Neuron (in vitro differentiated cells): ENCODE results near the gene RPL13.
"Not testable (repeated sequence)": the region's sequence is repeated elsewhere in the genome, so short reads cannot be mapped to it uniquely, and the experiment has no call there.

Source experiments
- H2AFZ ChIP-seq: one replicate; pipeline ENCODE4 v1.6.1; 2013; ENCODE audit warnings: low read depth, mild to moderate bottlenecking, inconsistent platforms, low read length, moderate library complexity
- H3K27me3 ChIP-seq: one replicate; pipeline ENCODE4 v1.6.1; 2013; ENCODE audit warnings: low read length; ENCODE audit not compliant: insufficient read depth
- H3K36me3 ChIP-seq: one replicate; pipeline ENCODE4 v1.6.1; 2013; ENCODE audit warnings: low read length; ENCODE audit not compliant: insufficient read depth
- H3K4me1 ChIP-seq: one replicate; pipeline ENCODE4 v1.6.1; 2013; ENCODE audit warnings: low read length; ENCODE audit not compliant: insufficient read depth
- H3K4me3 ChIP-seq: 2 replicates; pipeline ENCODE4 v1.5.1; 2013; ENCODE audit warnings: mild to moderate bottlenecking, low read length, moderate library complexity
- H3K9me3 ChIP-seq: one replicate; pipeline ENCODE4 v1.6.1; 2013; ENCODE audit warnings: low read length

Gene RPL13

GRCh38 chr16:89582614-89583196 is 22.2 kb downstream of the RPL13 start:
- Histone ChIP-seq H2AFZ (no peak overlapping the region), H3K4me1 (peaks cover 5% of the 10 kb centered on the region), H3K9me3 (peaks cover 5% of the 10 kb centered on the region), H3K27me3 (no peaks in the 10 kb centered on the region), H3K36me3 (no peaks in the 10 kb centered on the region), H3K4me3 (no peak overlapping the region)

GRCh38 chr16:89583197-89583894 is 22.9 kb downstream of the RPL13 start:
- Histone ChIP-seq H3K9me3 (peaks cover 5% of the 10 kb centered on the region), H3K4me3 (no peak overlapping the region), H2AFZ (no peak overlapping the region), H3K4me1 (peaks cover 5% of the 10 kb centered on the region), H3K27me3 (no peaks in the 10 kb centered on the region), H3K36me3 (no peaks in the 10 kb centered on the region)

- peaks cover 5% of the 10 kb centered on the region for H3K9me3 ChIP-seq
- no peaks in the 10 kb centered on the region for H3K27me3 ChIP-seq
Measured at GRCh38 chr16:89583895-89584644, 23.6 kb downstream of the RPL13 start.

GRCh38 chr16:89584768-89585549 is 24.5 kb downstream of the RPL13 start:
- Histone ChIP-seq H2AFZ (no peak overlapping the region), H3K27me3 (no peaks in the 10 kb centered on the region), H3K4me1 (peaks cover 5% of the 10 kb centered on the region), H3K4me3 (no peak overlapping the region), H3K9me3 (peaks cover 2% of the 10 kb centered on the region), H3K36me3 (no peaks in the 10 kb centered on the region)

More at GRCh38 chr16:89583895-89584644, 23.6 kb downstream of the RPL13 start:
- no peak overlapping the region for H3K4me3 ChIP-seq
- peaks cover 5% of the 10 kb centered on the region for H3K4me1 ChIP-seq
- H3K36me3 ChIP-seq: no peaks in the 10 kb centered on the region
- no peak overlapping the region for H2AFZ ChIP-seq

- no peaks in the 10 kb centered on the region for H3K36me3 ChIP-seq
- H3K9me3 ChIP-seq: no peaks in the 10 kb centered on the region
Measured at GRCh38 chr16:89586218-89586617, 25.7 kb downstream of the RPL13 start.

GRCh38 chr16:89586853-89587252 is 26.4 kb downstream of the RPL13 start:
- Histone ChIP-seq H3K9me3 (no peaks in the 10 kb centered on the region), H3K27me3 (no peaks in the 10 kb centered on the region), H3K4me1 (peaks cover 5% of the 10 kb centered on the region), H3K4me3 (no peak overlapping the region), H3K36me3 (no peaks in the 10 kb centered on the region), H2AFZ (no peak overlapping the region)

More at GRCh38 chr16:89586218-89586617, 25.7 kb downstream of the RPL13 start:
- Histone ChIP-seq H3K27me3 (no peaks in the 10 kb centered on the region), H2AFZ (no peak overlapping the region), H3K4me1 (peaks cover 5% of the 10 kb centered on the region), H3K4me3 (no peak overlapping the region)

- not testable (repeated sequence) for H3K4me1 ChIP-seq, H3K4me3 ChIP-seq, H3K27me3 ChIP-seq, H2AFZ ChIP-seq, H3K36me3 ChIP-seq, H3K9me3 ChIP-seq
Measured at GRCh38 chr16:89587676-89588075, 27.2 kb downstream of the RPL13 start.

GRCh38 chr16:89588413-89589109 is 28.1 kb downstream of the RPL13 start:
- Histone ChIP-seq H3K9me3 (no peaks in the 10 kb centered on the region), H3K4me3 (no peak overlapping the region), H3K27me3 (no peaks in the 10 kb centered on the region), H3K36me3 (no peaks in the 10 kb centered on the region), H2AFZ (no peak overlapping the region), H3K4me1 (no peaks in the 10 kb centered on the region)

- Histone ChIP-seq H3K4me3 (no peak overlapping the region), H2AFZ (no peak overlapping the region), H3K4me1 (no peaks in the 10 kb centered on the region), H3K36me3 (no peaks in the 10 kb centered on the region), H3K27me3 (no peaks in the 10 kb centered on the region), H3K9me3 (no peaks in the 10 kb centered on the region)
Measured at GRCh38 chr16:89589241-89589926, 28.9 kb downstream of the RPL13 start.

GRCh38 chr16:89593841-89594240 is 33.4 kb downstream of the RPL13 start:
- Histone ChIP-seq H3K9me3 (peaks cover 2% of the 10 kb centered on the region), H3K27me3 (no peaks in the 10 kb centered on the region), H3K36me3 (no peaks in the 10 kb centered on the region)

GRCh38 chr16:89595330-89596060 is 35.0 kb downstream of the RPL13 start:
- Histone ChIP-seq H3K4me1 (peaks cover 15% of the 10 kb centered on the region), H3K36me3 (no peaks in the 10 kb centered on the region), H2AFZ (no peak overlapping the region), H3K27me3 (no peaks in the 10 kb centered on the region), H3K9me3 (peaks cover 2% of the 10 kb centered on the region), H3K4me3 (no peak overlapping the region)

More at GRCh38 chr16:89593841-89594240, 33.4 kb downstream of the RPL13 start:
- peaks cover 3% of the 10 kb centered on the region for H3K4me1 ChIP-seq
- H3K4me3 ChIP-seq: no peak overlapping the region
- no peak overlapping the region for H2AFZ ChIP-seq
